Fibroblast of pulmonary artery (primary cell): ENCODE data around the gene PRRC2C.
A peak's percentile ranks its signal among the peaks of the same experiment; 100 is the strongest.
"Not testable (repeated sequence)": the region's sequence is repeated elsewhere in the genome, so short reads cannot be mapped to it uniquely, and the experiment has no call there.

ENCODE experiments used
- DNase-seq: peaks from one replicate; pipeline ENCODE4 v3.0.0-alpha.2; 2010; ENCODE audit warnings: low read depth
- H3K4me3 ChIP-seq: replicated peaks from 2 replicates; pipeline ENCODE4 v1.5.1; 2011; ENCODE audit warnings: low read depth, mild to moderate bottlenecking, control low read depth, low read length, moderate library complexity
- CTCF ChIP-seq: IDR thresholded peaks from 2 replicates; pipeline ENCODE4 v1.5.1; 2011; ENCODE audit warnings: mild to moderate bottlenecking, control low read depth, low read length, inconsistent platforms; ENCODE audit errors: missing control alignments

Gene PRRC2C

GRCh38 chr1:171597203-171597602, 111.9 kb downstream of the PRRC2C start:
- H3K4me3 ChIP-seq = no peak overlapping the region
- no peak for DNase-seq
- TF ChIP-seq CTCF = no peak

- not testable (repeated sequence) for DNase-seq, H3K4me3 ChIP-seq
These were observed 115.0 kb downstream of the PRRC2C start for GRCh38 chr1:171600310-171600709.

- DNase-seq = no peak
- no peak for TF ChIP-seq CTCF
- H3K4me3 ChIP-seq = no peak overlapping the region
These were observed 115.5 kb downstream of the PRRC2C start for GRCh38 chr1:171600862-171601261.

GRCh38 chr1:171603042-171603441, 117.7 kb downstream of the PRRC2C start:
- H3K4me3 ChIP-seq, DNase-seq: not testable (repeated sequence)

GRCh38 chr1:171606402-171606941, 121.1 kb downstream of the PRRC2C start:
- TF ChIP-seq CTCF = no peak
- no peak for DNase-seq
- H3K4me3 ChIP-seq = no peak overlapping the region

GRCh38 chr1:171610385-171610784, 125.1 kb downstream of the PRRC2C start:
- no peak for TF ChIP-seq CTCF
- no peak overlapping the region for H3K4me3 ChIP-seq
- DNase-seq = peak; percentile 89

GRCh38 chr1:171611306-171611705, 126.0 kb downstream of the PRRC2C start:
- TF ChIP-seq CTCF = no peak
- DNase-seq = peak; percentile 31
- no peak overlapping the region for H3K4me3 ChIP-seq

GRCh38 chr1:171613282-171613681, 128.0 kb downstream of the PRRC2C start:
- DNase-seq = no peak

GRCh38 chr1:171615122-171615906, 130.0 kb downstream of the PRRC2C start:
- not testable (repeated sequence) for H3K4me3 ChIP-seq, DNase-seq

More at GRCh38 chr1:171613282-171613681, 128.0 kb downstream of the PRRC2C start:
- no peak overlapping the region for H3K4me3 ChIP-seq
- no peak for TF ChIP-seq CTCF
